22Rv1 (cell line): ENCODE results near the gene IRF7.

Source experiments
- H3K27ac ChIP-seq: fragments of 450-650 bp; 2 replicates; pipeline ENCODE4 v1.5.1; 2017
- CTCF ChIP-seq: fragments of 450-650 bp; IDR thresholded peaks from 2 replicates; pipeline ENCODE4 v1.5.1; 2017; ENCODE audit warnings: mild to moderate bottlenecking
- ZFX ChIP-seq: fragments of 450-650 bp; IDR thresholded peaks from 2 replicates; pipeline ENCODE4 v1.6.1; 2017; ENCODE audit warnings: antibody characterized with exemption, borderline replicate concordance

Gene IRF7

GRCh38 chr11:618856-619627, 3.3 kb upstream of the IRF7 start:
- TF ChIP-seq ZFX, result no peak
- no peak for TF ChIP-seq CTCF

GRCh38 chr11:617912-618682, 2.3 kb upstream of the IRF7 start:
- TF ChIP-seq CTCF (no peak), ZFX (no peak)
- no peak overlapping the region for H3K27ac ChIP-seq

More at GRCh38 chr11:618856-619627, 3.3 kb upstream of the IRF7 start:
- no peak overlapping the region for H3K27ac ChIP-seq

GRCh38 chr11:617199-617911, 1.6 kb upstream of the IRF7 start:
- TF ChIP-seq CTCF (no peak), ZFX (no peak)
- no peak overlapping the region for H3K27ac ChIP-seq

GRCh38 chr11:616320-617198, 809 bp upstream of the IRF7 start:
- H3K27ac ChIP-seq, result peak overlapping the region; percentile 86
- TF ChIP-seq CTCF (no peak), ZFX (no peak)

GRCh38 chr11:614623-615503, 887 bp downstream of the IRF7 start:
- H3K27ac ChIP-seq, result peak overlapping the region; percentile 86
- TF ChIP-seq CTCF (no peak), ZFX (no peak)
